GM21515 (cell line): ENCODE measurements around the gene LOC101059915.
"Not testable (repeated sequence)": the region's sequence is repeated elsewhere in the genome, so short reads cannot be mapped to it uniquely, and the experiment has no call there.

Experiments used
- ATAC-seq: cut with Tn5 transposase; IDR thresholded peaks from one replicate; pipeline ENCODE4 v1.9.1; 2021; ENCODE audit not compliant: unreplicated experiment

Gene LOC101059915

GRCh38 chrX:71638409-71638808, 28.9 kb upstream of the LOC101059915 start:
- ATAC-seq, result no peak

- ATAC-seq, result no peak
Observed at GRCh38 chrX:71640002-71640401, 27.3 kb upstream of the LOC101059915 start.

GRCh38 chrX:71644406-71644805, 22.9 kb upstream of the LOC101059915 start:
- not testable (repeated sequence) for ATAC-seq

- peak; percentile 69 for ATAC-seq
Observed at GRCh38 chrX:71650333-71650969, 16.9 kb upstream of the LOC101059915 start.

- no peak for ATAC-seq
Observed at GRCh38 chrX:71652405-71652804, 14.9 kb upstream of the LOC101059915 start.

GRCh38 chrX:71653344-71653743, 14.0 kb upstream of the LOC101059915 start:
- ATAC-seq, result no peak

GRCh38 chrX:71657267-71657666, 10.1 kb upstream of the LOC101059915 start:
- no peak for ATAC-seq

- no peak for ATAC-seq
Observed at GRCh38 chrX:71659342-71659741, 8.0 kb upstream of the LOC101059915 start.

GRCh38 chrX:71659959-71660358, 7.4 kb upstream of the LOC101059915 start:
- ATAC-seq, result no peak

GRCh38 chrX:71660562-71661416, 6.6 kb upstream of the LOC101059915 start:
- no peak for ATAC-seq

GRCh38 chrX:71661919-71662318, 5.4 kb upstream of the LOC101059915 start:
- no peak for ATAC-seq

- not testable (repeated sequence) for ATAC-seq
Observed at GRCh38 chrX:71662654-71663053, 4.7 kb upstream of the LOC101059915 start.

- not testable (repeated sequence) for ATAC-seq
Observed at GRCh38 chrX:71663238-71663637, 4.1 kb upstream of the LOC101059915 start.

- ATAC-seq, result not testable (repeated sequence)
Observed at GRCh38 chrX:71664202-71664601, 3.1 kb upstream of the LOC101059915 start.

GRCh38 chrX:71664889-71665491, 2.4 kb upstream of the LOC101059915 start:
- ATAC-seq, result no peak

- no peak for ATAC-seq
Observed at GRCh38 chrX:71665747-71666146, 1.6 kb upstream of the LOC101059915 start.

GRCh38 chrX:71666240-71667223, 814 bp upstream of the LOC101059915 start:
- ATAC-seq, result no peak

- no peak for ATAC-seq
Observed at GRCh38 chrX:71668248-71668595, 876 bp downstream of the LOC101059915 start.

GRCh38 chrX:71669492-71669891, 2.1 kb downstream of the LOC101059915 start:
- no peak for ATAC-seq

- ATAC-seq, result not testable (repeated sequence)
Observed at GRCh38 chrX:71669947-71670346, 2.6 kb downstream of the LOC101059915 start.
